GM19467 (cell line): ENCODE results near the gene S100A11.

Source experiments
- ATAC-seq: cut with Tn5 transposase; IDR thresholded peaks from one replicate; pipeline ENCODE4 v1.9.1; 2021; ENCODE audit warnings: mild to moderate bottlenecking, moderate library complexity; ENCODE audit not compliant: unreplicated experiment

The S100A11 gene

GRCh38 chr1:151986501-151987190, 50.2 kb downstream of the S100A11 start:
- ATAC-seq = no peak

GRCh38 chr1:151985768-151986167, 51.0 kb downstream of the S100A11 start:
- ATAC-seq = no peak

DNA sequence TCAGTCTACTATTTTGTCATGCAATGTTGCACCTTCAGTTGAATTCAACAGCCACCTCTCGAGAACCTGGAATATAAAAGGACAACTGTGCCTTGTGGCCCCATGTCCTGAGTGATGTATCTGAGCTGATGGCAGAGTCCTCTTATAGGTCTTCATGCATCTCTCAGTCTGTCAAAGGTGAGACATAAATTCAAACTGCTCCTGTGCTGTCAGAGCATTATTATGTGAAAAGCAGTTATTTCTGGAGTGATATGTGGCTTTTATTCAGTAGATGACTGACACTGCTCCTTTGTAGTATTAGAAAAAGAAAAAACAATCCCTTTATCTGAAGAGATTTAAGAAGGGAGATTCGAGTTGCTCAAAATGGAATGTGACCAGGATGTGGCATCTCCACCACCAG, 51.5 kb downstream of the S100A11 start:
- no peak for ATAC-seq

- ATAC-seq = no peak
These were observed 52.4 kb downstream of the S100A11 start for GRCh38 chr1:151984313-151984956.
